CD4-positive, alpha-beta T cell treated with Interleukin-21 for 1 hour (primary cell): Measurements from ENCODE around the gene ISY1.
"Not testable (repeated sequence)": the region's sequence is repeated elsewhere in the genome, so short reads cannot be mapped to it uniquely, and the experiment has no call there.

Experiments used
- DNase-seq: peaks from one replicate; pipeline ENCODE4 v3.0.0-alpha.2; 2020

Gene ISY1

GRCh38 chr3:129166579-129167332 is 5.9 kb upstream of the ISY1 start:
- DNase-seq: no peak

- not testable (repeated sequence) for DNase-seq
Observed at GRCh38 chr3:129165594-129165993, 4.7 kb upstream of the ISY1 start.

DNA sequence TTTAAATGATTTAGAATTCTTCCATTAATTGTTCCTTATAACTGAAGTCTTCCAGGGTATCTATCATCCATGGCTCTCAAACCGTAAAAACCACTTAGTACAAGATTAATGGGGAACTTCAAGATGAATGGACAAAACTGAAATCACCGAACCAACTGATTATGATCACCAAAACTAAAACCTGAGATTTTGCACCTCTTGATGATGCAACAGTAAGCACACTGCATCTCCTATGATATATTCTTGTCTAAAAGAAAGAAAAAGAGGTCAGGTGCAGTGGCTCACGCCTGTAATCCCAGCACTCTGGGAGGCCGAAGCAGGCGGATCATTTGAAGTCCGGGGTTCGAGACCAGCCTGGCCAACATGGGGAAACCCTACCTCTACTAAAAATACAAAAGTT is 3.6 kb upstream of the ISY1 start:
- DNase-seq: no peak

- DNase-seq: no peak
Observed at GRCh38 chr3:129162729-129163579, 2.1 kb upstream of the ISY1 start.

- peak; percentile 40 for DNase-seq
Observed at GRCh38 chr3:129161860-129162271, 1.0 kb upstream of the ISY1 start.

DNA sequence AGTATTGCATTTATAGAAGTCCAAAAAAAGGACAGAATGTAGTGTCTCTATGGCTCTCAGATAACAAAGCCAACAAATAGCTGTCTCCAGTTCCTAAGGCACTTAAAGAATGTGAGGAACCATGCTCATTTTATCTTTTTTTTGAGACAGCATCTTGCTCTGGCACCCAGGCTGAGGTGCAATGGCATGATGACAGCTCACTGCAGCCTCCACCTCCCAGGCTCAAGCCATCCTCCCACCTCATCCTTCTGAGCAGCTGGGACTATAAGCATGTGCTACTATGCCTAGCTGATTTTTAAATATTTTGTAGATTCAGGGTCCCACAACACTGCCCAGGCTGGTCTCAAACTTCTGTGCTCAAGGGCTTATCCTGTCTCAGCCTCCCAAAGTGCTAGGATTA is 16.1 kb downstream of the ISY1 start:
- no peak for DNase-seq

DNA sequence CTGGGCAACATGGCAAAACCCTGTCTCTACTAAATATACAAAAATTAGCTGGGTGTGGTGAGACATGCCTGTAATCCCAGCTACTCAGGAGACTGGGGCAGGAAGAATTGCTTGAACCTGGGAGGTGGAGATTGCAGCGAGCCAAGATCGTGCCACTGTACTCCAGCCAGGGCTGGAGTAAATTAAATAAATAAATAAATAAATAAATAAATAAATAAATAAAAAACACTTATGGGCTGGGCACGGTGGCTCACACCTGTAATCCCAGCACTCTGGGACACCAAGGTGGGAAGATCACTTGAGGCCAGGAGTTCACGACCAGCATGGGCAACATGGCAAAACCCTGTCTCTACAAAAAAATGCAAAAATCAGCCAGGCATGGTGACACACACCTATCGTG is 19.9 kb downstream of the ISY1 start:
- not testable (repeated sequence) for DNase-seq

DNA sequence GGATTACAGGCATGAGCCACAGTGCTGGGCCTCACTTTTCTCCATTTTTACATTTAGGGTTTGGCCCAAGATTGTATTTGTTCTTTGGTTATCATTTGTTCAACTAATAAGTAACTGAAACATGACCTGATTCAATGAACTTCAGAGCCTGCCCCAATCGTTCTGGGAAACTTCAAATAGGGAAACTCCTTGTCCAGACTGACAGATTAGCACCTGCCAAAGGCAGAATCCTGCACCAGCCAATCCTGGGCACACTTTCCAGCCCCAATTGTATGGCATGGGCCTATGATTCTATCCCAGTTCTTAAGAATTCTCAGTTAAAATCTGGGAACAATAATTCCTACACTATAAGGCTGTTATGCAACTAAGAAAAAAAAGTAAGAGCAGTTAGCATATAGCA is 21.0 kb downstream of the ISY1 start:
- DNase-seq: no peak

- DNase-seq: not testable (repeated sequence)
Observed at GRCh38 chr3:129136275-129136674, 24.6 kb downstream of the ISY1 start.

DNA sequence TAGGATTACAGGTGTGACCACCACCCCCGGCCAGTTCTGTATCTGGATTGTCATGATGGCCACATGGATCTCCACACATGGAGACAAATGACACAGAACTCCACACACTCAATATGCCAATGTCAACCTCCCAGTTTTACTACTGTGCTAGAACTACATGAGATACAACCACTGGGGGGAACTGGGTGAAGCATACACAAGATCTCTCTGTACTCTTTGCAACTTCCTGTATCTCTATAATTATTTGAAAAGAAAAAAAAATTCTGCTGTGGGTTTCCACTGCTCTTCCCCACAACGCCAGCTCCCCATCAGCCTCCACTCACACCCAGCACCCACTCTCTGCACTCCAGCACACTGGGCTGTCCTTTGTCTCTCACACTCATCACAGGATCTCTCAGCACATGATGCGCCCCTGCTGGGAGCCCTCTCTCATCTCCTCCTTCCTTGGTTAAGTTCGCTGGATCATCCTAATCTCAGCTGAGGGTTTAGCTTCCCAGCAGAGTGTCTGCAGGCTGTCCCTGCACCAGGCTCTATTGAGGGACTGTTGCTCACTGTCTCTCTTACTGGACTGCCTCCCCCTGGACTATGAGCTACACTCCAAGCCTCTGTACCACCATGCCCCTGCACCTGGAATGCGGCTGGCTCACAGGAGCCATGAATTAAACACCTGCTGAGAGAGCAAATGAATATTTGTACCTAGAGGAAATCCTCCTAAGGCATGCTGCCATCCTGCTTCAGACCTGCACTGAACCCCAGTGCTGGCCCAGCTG is 28.6 kb downstream of the ISY1 start:
- no peak for DNase-seq

- DNase-seq: no peak
Observed at GRCh38 chr3:129131465-129132088, 29.3 kb downstream of the ISY1 start.

GRCh38 chr3:129130291-129130813 is 30.5 kb downstream of the ISY1 start:
- no peak for DNase-seq

GRCh38 chr3:129128357-129129155 is 32.3 kb downstream of the ISY1 start:
- no peak for DNase-seq

GRCh38 chr3:129126726-129127280 is 34.1 kb downstream of the ISY1 start:
- DNase-seq: no peak

- DNase-seq: peak; percentile 37
Observed at GRCh38 chr3:129123314-129124060, 37.4 kb downstream of the ISY1 start.

DNA sequence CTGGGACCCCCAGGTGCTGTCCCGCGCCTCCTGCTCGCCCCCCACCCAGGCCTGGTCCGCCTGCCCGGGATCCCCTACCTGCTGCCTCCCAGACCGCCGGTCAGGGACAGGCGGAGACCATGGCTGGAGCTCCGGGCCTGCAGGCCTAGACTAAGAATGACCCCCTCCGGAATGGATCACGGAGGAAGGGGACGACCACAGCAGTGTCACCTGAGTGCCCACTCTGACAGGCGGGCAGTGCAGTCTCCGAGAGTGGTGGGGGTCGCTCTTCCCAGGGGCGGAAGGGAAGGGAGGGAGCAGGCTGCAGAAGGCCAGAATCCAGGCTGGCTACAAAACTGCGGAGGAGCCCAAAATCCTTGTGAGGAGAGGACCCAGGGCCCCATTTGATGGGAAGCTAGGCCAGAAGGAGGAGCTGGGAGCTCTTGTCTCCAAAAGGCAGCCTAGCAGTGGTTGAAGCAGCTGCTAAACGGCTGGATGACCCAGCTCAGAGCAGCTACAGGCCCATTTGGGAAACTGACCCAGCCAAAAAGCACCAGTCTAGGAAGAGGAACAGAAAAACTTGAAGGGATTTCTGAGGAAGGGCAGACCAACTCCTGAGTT is 38.4 kb downstream of the ISY1 start:
- no peak for DNase-seq

GRCh38 chr3:129121792-129122411 is 39.0 kb downstream of the ISY1 start, which contains the start of gene RAB43:
Gene RAB43 (minus strand): TSS chr3:129121804. CDS start chr3:129121489, 315 bp downstream.
- peak; percentile 90 for DNase-seq

DNA sequence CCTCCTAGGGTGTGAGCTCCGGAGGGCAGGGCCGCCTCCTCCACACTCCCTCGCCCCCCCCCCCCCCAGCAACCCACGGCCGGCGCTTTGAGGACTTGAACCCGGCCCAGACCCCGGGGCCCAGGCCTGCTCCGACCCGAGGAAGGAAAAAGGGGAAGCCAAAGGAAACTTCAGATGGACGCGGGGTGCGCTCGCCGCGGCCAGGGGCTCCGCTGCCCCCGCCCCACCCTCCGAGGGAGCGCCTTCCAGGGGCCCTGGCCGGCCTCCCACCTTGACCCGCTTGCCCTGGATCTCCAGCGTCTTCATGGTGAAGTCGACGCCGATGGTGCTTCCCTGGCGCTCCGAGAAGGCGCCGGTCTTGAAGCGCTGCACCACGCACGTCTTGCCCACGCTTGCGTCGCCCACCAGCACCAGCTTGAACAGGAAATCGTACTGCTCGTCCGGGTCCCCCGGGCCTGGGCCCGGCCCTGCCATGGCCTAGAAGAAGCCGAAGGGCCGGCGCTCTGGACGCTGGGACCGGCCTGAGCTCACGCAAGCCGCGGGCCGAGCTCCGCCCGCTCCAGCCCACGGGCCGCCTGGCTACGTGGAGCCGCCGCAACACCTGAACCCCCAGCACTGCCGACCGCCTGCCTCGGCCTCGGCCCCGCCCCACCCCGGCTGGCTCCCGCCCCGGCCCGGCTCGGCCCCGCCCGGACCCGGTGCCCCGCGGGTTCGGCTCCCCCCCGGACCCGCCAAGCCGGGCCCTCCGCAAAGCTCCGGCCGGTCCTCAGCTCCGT is 39.7 kb downstream of the ISY1 start:
- no peak for DNase-seq
